Left lung (tissue), 10 donors: ENCODE measurements around the gene PPP1R14B. TPM values are rescaled to one million over a fixed set of nuclear protein-coding genes. Genes with fewer than 3 reads are reported as not detected.
A peak's percentile ranks its signal among the peaks of the same experiment; 100 is the strongest.

Source experiments
- ATAC-seq: fragments of 200-7000 bp; cut with Tn5 transposase; one replicate; pipeline ENCODE4 v1.9.1; 2020; ENCODE audit warnings: moderate library complexity
- DNase-seq, 4 donors: peaks; one replicate each; pipeline ENCODE4 v3.0.0-alpha.2; 2013 to 2020
- H3K27ac ChIP-seq, 2 donors: fragments of 200-600 bp; sonication (generic) in 1 of 2; one replicate each; pipeline versions ENCODE4 v1.5.0 to v1.8.0; 2020 to 2021
- H3K27me3 ChIP-seq, 2 donors: fragments of 200-600 bp; sonication (generic) in 1 of 2; one replicate each; pipeline versions ENCODE4 v1.5.0 to v1.8.0; 2020 to 2021
- H3K36me3 ChIP-seq, 2 donors: fragments of 200-600 bp; sonication (generic) in 1 of 2; one replicate each; pipeline versions ENCODE4 v1.5.0 to v1.8.0; 2020 to 2021
- H3K4me1 ChIP-seq, 2 donors: fragments of 200-600 bp; one replicate each; pipeline ENCODE4 v1.8.0; 2021
- H3K4me3 ChIP-seq, 2 donors: fragments of 200-600 bp; sonication (generic) in 1 of 2; one replicate each; pipeline versions ENCODE4 v1.5.0 to v1.8.0; 2020 to 2021; ENCODE audit warnings: mild to moderate bottlenecking in 1 of 2
- H3K9me3 ChIP-seq, 2 donors: fragments of 200-600 bp; sonication (generic) in 1 of 2; one replicate each; pipeline versions ENCODE4 v1.5.0 to v1.8.0; 2020 to 2021
- intact Hi-C, 2 donors: fragments of 100-400 bp; cut with DNase I; formaldehyde crosslinking; loops; one replicate each; pipeline versions ENCODE4 v1.11.2 to v1.14.2; 2022
- polyA plus RNA-seq, 6 donors: library from polyadenylated mRNA; unstranded; fragments of 120-200 nt; gene quantifications; one replicate each; pipeline ENCODE4 v1.2.1, GENCODE V29; 2013; ENCODE audit not compliant: insufficient read length in 6 of 6
- total RNA-seq, 2 donors: library from RNA; stranded (reverse); fragmentation: NEBNext Ultra II Directional; extraction: Animal tissue kit (Norgen Biotek cat#: 25700); gene quantifications; one replicate each; pipeline ENCODE4 v1.2.1, GENCODE V29; 2021
- TF ChIP-seq, protein P1 (sequence below), 2 donors: fragments of 200-600 bp; sonication (generic) in 1 of 2; IDR thresholded peaks; one replicate each; pipeline versions ENCODE4 v1.5.0 to v1.8.0; 2021; ENCODE audit warnings: antibody characterized with exemption in 2 of 2
- donor health status: DM: no; HTN: yes; CAD: no.
- donor health status: DM: no; HTN: no; CAD: no.

Gene PPP1R14B
- total and polyA plus RNA-seq, 8 donors = 56.7 to 200 (median 83.4) TPM

- Histone ChIP-seq H3K4me1 (peaks cover 13 to 35% of the 10 kb centered on the region in 2 donors), H3K36me3 (peaks cover 0 to 50% of the 10 kb centered on the region in 2 donors), H3K27me3 (no peaks in the 10 kb centered on the region), H3K27ac (peak overlapping the region; percentile 97 to 100), H3K9me3 (no peaks in the 10 kb centered on the region), H3K4me3 (no peak overlapping the region)
- ATAC-seq (no peak), DNase-seq (peak in 1 of 4 donors; percentile 85)
- TF ChIP-seq, protein P1, sequence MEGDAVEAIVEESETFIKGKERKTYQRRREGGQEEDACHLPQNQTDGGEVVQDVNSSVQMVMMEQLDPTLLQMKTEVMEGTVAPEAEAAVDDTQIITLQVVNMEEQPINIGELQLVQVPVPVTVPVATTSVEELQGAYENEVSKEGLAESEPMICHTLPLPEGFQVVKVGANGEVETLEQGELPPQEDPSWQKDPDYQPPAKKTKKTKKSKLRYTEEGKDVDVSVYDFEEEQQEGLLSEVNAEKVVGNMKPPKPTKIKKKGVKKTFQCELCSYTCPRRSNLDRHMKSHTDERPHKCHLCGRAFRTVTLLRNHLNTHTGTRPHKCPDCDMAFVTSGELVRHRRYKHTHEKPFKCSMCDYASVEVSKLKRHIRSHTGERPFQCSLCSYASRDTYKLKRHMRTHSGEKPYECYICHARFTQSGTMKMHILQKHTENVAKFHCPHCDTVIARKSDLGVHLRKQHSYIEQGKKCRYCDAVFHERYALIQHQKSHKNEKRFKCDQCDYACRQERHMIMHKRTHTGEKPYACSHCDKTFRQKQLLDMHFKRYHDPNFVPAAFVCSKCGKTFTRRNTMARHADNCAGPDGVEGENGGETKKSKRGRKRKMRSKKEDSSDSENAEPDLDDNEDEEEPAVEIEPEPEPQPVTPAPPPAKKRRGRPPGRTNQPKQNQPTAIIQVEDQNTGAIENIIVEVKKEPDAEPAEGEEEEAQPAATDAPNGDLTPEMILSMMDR (IDR thresholded peaks at IDR 0.05) = no peak
- intact Hi-C loops = no loop called here
Observed at GRCh38 chr11:64267207-64267945, 20.6 kb upstream of the PPP1R14B start.

DNA sequence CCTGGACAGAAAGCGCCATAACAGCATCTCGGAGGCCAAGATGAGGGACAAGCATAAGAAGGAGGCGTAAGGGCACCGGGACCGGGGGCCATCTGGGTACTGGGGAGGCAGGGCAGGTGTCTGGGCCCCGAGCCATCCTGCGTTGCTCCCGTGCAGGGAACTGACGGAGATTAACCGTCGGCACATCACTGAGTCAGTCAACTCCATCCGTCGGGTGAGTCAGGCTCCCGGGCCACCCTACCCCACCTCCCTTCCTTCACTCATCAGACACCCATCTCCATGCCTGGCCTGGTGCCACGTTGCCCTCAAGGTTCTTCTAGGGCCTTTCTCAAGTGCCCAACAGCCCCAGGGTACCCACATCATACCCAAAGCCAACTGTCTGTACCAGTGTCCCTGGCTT lies 19.6 kb upstream of the PPP1R14B start:
- TF ChIP-seq, protein P1 (IDR thresholded peaks at IDR 0.05) = no peak
- no peak overlapping the region for H3K4me3 ChIP-seq
- ATAC-seq (no peak), DNase-seq (peak in 1 of 4 donors; percentile 73)
- H3K36me3 ChIP-seq = peaks cover 0 to 61% of the 10 kb centered on the region in 2 donors
- intact Hi-C loops = no loop called here
- no peaks in the 10 kb centered on the region for H3K27me3 ChIP-seq
- no peaks in the 10 kb centered on the region for H3K9me3 ChIP-seq
- peaks cover 9 to 25% of the 10 kb centered on the region in 2 donors for H3K4me1 ChIP-seq
- H3K27ac ChIP-seq = no peak overlapping the region

DNA sequence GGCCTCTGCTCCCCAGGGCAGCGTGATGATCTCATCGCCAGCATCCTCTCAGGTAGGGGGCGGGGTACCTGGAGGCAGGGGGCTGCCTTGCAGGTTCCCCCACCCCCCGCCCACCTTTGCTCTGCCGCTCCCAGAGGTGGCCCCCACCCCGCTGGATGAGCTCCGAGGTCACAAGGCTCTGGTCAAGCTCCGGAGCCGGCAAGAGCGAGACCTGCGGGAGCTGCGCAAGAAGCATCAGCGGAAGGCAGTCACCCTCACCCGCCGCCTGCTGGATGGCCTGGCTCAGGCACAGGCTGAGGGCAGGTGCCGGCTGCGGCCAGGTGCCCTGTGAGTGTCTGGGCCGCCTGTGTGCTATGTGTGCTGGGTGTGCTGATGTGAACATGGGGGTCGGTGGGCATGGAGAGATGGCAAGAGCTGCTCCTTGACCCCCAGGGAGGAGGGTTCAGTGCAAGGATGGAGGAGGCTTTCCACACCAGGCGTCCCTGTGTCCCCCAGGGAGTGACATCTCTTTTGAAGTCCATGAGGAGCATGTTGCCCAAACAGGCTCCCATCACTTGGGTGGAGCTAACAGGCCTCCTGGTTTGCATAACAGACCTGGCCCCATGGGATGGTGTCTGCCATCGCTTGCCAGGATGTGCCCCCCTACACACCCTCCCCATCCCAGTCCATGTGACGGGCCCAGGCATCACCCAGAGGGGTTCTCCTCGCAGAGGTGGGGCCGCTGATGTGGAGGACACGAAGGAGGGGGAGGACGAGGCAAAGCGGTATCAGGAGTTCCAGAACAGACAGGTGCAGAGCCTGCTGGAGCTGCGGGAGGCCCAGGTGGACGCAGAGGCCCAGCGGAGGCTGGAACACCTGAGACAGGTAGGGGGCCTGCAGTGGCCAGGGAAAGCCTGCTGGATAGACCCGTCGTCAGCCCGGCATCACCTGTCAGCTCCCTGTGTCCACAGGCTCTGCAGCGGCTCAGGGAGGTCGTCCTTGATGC lies 18.7 kb upstream of the PPP1R14B start:
- Histone ChIP-seq H3K9me3 (no peaks in the 10 kb centered on the region), H3K4me1 (peaks cover 9 to 25% of the 10 kb centered on the region in 2 donors), H3K27ac (no peak overlapping the region), H3K36me3 (peaks cover 0 to 66% of the 10 kb centered on the region in 2 donors), H3K27me3 (no peaks in the 10 kb centered on the region), H3K4me3 (no peak overlapping the region)
- TF ChIP-seq, protein P1 (IDR thresholded peaks at IDR 0.05) = no peak
- intact Hi-C loops = no loop called here
- no peak for ATAC-seq
- DNase-seq = peak in 1 of 4 donors; percentile 76

- Histone ChIP-seq H3K27ac (no peak overlapping the region), H3K27me3 (no peaks in the 10 kb centered on the region), H3K4me1 (peaks cover 9 to 25% of the 10 kb centered on the region in 2 donors), H3K4me3 (no peak overlapping the region), H3K36me3 (peaks cover 0 to 75% of the 10 kb centered on the region in 2 donors), H3K9me3 (no peaks in the 10 kb centered on the region)
- intact Hi-C loops = no loop called here
- no peak for ATAC-seq
- TF ChIP-seq, protein P1 (IDR thresholded peaks at IDR 0.05) = no peak
- peak in 1 of 4 donors; percentile 62 for DNase-seq
Observed at GRCh38 chr11:64264371-64264852, 17.7 kb upstream of the PPP1R14B start.
